Fibroblast of lung (primary cell): ENCODE results near the gene SACM1L. TPM values are rescaled to one million over a fixed set of nuclear protein-coding genes. Genes with fewer than 3 reads are reported as not detected.

Experiments
- DNase-seq, 2 donors: peaks; one replicate each; pipeline versions ENCODE4 v3.0.0 to v3.0.0-alpha.2; 2010; ENCODE audit warnings: low read depth in 2 of 2
- H2AFZ ChIP-seq: 2 replicates; pipeline ENCODE4 v1.5.1; 2012; ENCODE audit warnings: low read length, control low read depth, inconsistent platforms
- H3K27ac ChIP-seq: 2 replicates; pipeline ENCODE4 v1.5.1; 2011; ENCODE audit warnings: low read length, control low read depth; ENCODE audit not compliant: insufficient read depth
- H3K27me3 ChIP-seq: 2 replicates; pipeline ENCODE4 v1.5.1; 2011; ENCODE audit warnings: mild to moderate bottlenecking, low read length; ENCODE audit not compliant: control insufficient read depth, insufficient read depth
- H3K36me3 ChIP-seq: 2 replicates; pipeline ENCODE4 v1.5.1; 2011; ENCODE audit warnings: low read length; ENCODE audit not compliant: control insufficient read depth, insufficient read depth
- H3K4me1 ChIP-seq: 2 replicates; pipeline ENCODE4 v1.5.1; 2011; ENCODE audit warnings: low read length; ENCODE audit not compliant: control insufficient read depth, insufficient read depth; ENCODE audit errors: extremely low read depth
- H3K4me2 ChIP-seq: 2 replicates; pipeline ENCODE4 v1.5.1; 2011; ENCODE audit warnings: low read length, control low read depth; ENCODE audit not compliant: insufficient read depth; ENCODE audit errors: extremely low read depth
- H3K4me3 ChIP-seq, 4 experiments: fragments of 200-600 bp in 1 of 4; sonication (generic) in 1 of 4; replicated peaks in 1 of 4; 2 replicates each; pipeline ENCODE4 v1.5.1; 2011 to 2016; ENCODE audit warnings: low read length in 4 of 4, low read depth in 3 of 4, mild to moderate bottlenecking in 3 of 4, control low read depth in 2 of 4, inconsistent platforms in 1 of 4, mixed read lengths in 1 of 4; ENCODE audit not compliant: insufficient read depth in 1 of 4; ENCODE audit errors: control extremely low read depth in 1 of 4
- H3K79me2 ChIP-seq: 2 replicates; pipeline ENCODE4 v1.5.1; 2012; ENCODE audit warnings: mild to moderate bottlenecking, low read length, inconsistent platforms; ENCODE audit not compliant: control insufficient read depth, insufficient read depth
- H3K9ac ChIP-seq: 2 replicates; pipeline ENCODE4 v1.5.1; 2011; ENCODE audit warnings: mild to moderate bottlenecking, low read length, control low read depth; ENCODE audit not compliant: insufficient read depth
- H3K9me3 ChIP-seq: 2 replicates; pipeline ENCODE4 v1.5.1; 2012; ENCODE audit warnings: low read depth, low read length; ENCODE audit not compliant: control insufficient read depth, insufficient read depth
- H4K20me1 ChIP-seq: 2 replicates; pipeline ENCODE4 v1.5.1; 2011; ENCODE audit warnings: low read length; ENCODE audit not compliant: control insufficient read depth, insufficient read depth; ENCODE audit errors: extremely low read depth
- EZH2 ChIP-seq: IDR thresholded peaks from 2 replicates; pipeline ENCODE4 v1.5.1; 2012; ENCODE audit warnings: low read length, control low read depth, mild to moderate bottlenecking; ENCODE audit errors: missing control alignments
- polyA plus RNA-seq, 2 donors: library from polyadenylated mRNA; depleted of rRNA in 1 of 2; stranded (reverse) in 1 of 2; unstranded in 1 of 2; fragments of >200 nt; gene quantifications; 2 replicates each; pipeline ENCODE4 v1.2.1, GENCODE V29; 2011 to 2012; ENCODE audit warnings: missing spikeins in 1 of 2
- total RNA-seq: library from RNA; depleted of rRNA; stranded (reverse); fragments of >200 nt; gene quantifications from 2 replicates; pipeline ENCODE4 v1.2.1, GENCODE V29; 2014
- TF ChIP-seq, protein P1 (sequence below), 2 donors: IDR thresholded peaks in 1 of 2; conservative IDR thresholded peaks in 1 of 2; 1 replicate in 1 of 2; 2 replicates in 1 of 2; pipeline ENCODE4 v1.5.1; 2011 to 2012; ENCODE audit warnings: low read length in 2 of 2, control low read depth in 1 of 2, inconsistent platforms in 1 of 2, low read depth in 1 of 2, mild to moderate bottlenecking in 1 of 2

SACM1L gene
- total and polyA plus RNA-seq, 2 donors (not counting 1 experiment from before 2014, with no cell fraction given): 33.3 to 41.8 TPM

DNA sequence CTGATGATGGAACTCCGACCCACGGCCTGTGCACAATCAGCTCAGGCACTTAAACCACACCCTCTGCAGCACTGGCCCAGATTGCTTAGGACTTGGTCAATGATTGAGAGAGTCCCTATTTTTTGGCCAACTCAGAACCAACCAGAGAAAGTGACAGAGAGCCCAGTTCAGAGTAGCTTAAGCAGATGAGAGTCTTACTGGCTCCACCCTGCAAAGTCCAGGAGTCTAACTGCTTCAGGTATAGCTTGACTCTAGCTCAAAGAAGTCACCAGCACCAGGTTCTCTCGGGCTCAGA is 87.1 kb downstream of the SACM1L start:
- DNase-seq: no peak
- H3K79me2 ChIP-seq: no peaks in the 10 kb centered on the region
- H3K27me3 ChIP-seq: peaks cover 32% of the 10 kb centered on the region
- H3K9me3 ChIP-seq: no peaks in the 10 kb centered on the region
- H3K4me2 ChIP-seq: no peak overlapping the region
- no peaks in the 10 kb centered on the region for H3K4me1 ChIP-seq
- H4K20me1 ChIP-seq: no peaks in the 10 kb centered on the region
- H3K36me3 ChIP-seq: no peaks in the 10 kb centered on the region
- no peak overlapping the region for H3K27ac ChIP-seq
- H2AFZ ChIP-seq: no peak overlapping the region
- H3K4me3 ChIP-seq: no peak overlapping the region
- H3K9ac ChIP-seq: no peak overlapping the region
- TF ChIP-seq, protein P1, sequence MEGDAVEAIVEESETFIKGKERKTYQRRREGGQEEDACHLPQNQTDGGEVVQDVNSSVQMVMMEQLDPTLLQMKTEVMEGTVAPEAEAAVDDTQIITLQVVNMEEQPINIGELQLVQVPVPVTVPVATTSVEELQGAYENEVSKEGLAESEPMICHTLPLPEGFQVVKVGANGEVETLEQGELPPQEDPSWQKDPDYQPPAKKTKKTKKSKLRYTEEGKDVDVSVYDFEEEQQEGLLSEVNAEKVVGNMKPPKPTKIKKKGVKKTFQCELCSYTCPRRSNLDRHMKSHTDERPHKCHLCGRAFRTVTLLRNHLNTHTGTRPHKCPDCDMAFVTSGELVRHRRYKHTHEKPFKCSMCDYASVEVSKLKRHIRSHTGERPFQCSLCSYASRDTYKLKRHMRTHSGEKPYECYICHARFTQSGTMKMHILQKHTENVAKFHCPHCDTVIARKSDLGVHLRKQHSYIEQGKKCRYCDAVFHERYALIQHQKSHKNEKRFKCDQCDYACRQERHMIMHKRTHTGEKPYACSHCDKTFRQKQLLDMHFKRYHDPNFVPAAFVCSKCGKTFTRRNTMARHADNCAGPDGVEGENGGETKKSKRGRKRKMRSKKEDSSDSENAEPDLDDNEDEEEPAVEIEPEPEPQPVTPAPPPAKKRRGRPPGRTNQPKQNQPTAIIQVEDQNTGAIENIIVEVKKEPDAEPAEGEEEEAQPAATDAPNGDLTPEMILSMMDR (conservative IDR thresholded peaks at IDR 0.05 in 1 of 2, IDR thresholded peaks at IDR 0.05 in 1 of 2; ENCODE audit: low read depth in 1 of 2, low read length in 2 of 2): no peak
- TF ChIP-seq EZH2: no peak

DNA sequence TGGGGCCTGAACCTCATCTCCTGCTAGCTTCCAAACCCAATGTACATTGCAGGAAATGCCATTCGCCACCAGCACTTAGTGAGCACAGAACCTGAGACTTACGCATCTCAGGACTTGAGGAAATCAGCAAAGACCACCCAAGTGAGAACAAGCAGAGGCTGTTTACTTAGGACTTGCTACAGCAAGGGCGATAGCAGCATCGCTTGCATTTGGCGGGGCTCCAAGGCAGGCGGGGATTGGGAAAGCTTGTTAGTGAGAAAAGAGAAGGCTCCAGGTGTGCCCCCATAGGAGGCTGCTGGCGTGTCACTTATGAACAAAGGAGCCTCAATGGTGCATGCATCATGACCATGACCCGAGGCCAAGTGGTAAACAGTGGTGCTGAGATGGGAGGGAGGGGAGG is 87.4 kb downstream of the SACM1L start:
- no peaks in the 10 kb centered on the region for H3K9me3 ChIP-seq
- no peak overlapping the region for H3K4me2 ChIP-seq
- no peak overlapping the region for H3K4me3 ChIP-seq
- H2AFZ ChIP-seq: no peak overlapping the region
- no peaks in the 10 kb centered on the region for H3K79me2 ChIP-seq
- H3K9ac ChIP-seq: no peak overlapping the region
- H4K20me1 ChIP-seq: no peaks in the 10 kb centered on the region
- TF ChIP-seq, protein P1 (conservative IDR thresholded peaks at IDR 0.05 in 1 of 2, IDR thresholded peaks at IDR 0.05 in 1 of 2; ENCODE audit: low read depth in 1 of 2, low read length in 2 of 2): no peak
- TF ChIP-seq EZH2: no peak
- peaks cover 32% of the 10 kb centered on the region for H3K27me3 ChIP-seq
- no peaks in the 10 kb centered on the region for H3K4me1 ChIP-seq
- DNase-seq: no peak
- H3K27ac ChIP-seq: no peak overlapping the region
- no peaks in the 10 kb centered on the region for H3K36me3 ChIP-seq

DNA sequence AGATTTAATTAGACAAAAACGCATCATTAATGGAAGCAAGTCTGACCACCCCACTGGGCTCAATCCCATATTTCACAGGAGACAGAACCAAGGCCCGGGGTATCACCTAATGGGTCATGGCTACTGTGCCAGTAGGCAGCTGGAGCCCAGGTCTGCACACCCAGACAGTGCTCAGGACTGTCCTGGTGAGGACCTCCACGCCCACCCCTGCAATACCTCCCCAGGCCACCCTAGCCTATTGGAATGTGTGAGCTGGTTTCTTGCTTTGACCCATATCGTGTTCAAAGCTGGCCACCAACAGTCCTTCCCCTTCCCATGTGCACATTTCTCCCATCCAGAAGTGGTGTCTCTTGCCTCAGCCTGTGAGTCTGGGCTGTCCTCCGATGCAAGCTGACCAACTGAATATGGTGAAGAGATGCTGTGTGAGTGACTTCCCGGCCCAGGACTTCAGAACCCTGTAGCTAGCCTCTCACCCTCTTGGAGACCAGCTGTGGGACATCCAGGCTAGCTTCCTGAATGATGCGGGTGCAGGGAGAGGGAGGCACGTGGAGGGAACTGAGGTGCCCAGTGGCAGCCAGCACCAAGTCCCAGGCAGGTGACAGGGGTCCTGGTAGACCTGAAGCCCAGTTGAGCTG is 88.0 kb downstream of the SACM1L start:
- no peaks in the 10 kb centered on the region for H3K79me2 ChIP-seq
- no peak overlapping the region for H3K4me3 ChIP-seq
- no peak overlapping the region for H2AFZ ChIP-seq
- no peaks in the 10 kb centered on the region for H3K36me3 ChIP-seq
- no peaks in the 10 kb centered on the region for H3K9me3 ChIP-seq
- no peak overlapping the region for H3K4me2 ChIP-seq
- no peaks in the 10 kb centered on the region for H3K4me1 ChIP-seq
- no peak overlapping the region for H3K9ac ChIP-seq
- TF ChIP-seq EZH2: no peak
- TF ChIP-seq, protein P1 (conservative IDR thresholded peaks at IDR 0.05 in 1 of 2, IDR thresholded peaks at IDR 0.05 in 1 of 2; ENCODE audit: low read depth in 1 of 2, low read length in 2 of 2): no peak
- no peaks in the 10 kb centered on the region for H4K20me1 ChIP-seq
- peaks cover 32% of the 10 kb centered on the region for H3K27me3 ChIP-seq
- DNase-seq: no peak
- H3K27ac ChIP-seq: no peak overlapping the region
